Progenitor cell of endocrine pancreas (in vitro differentiated cells): ENCODE results near the gene LOC128125822.

Source experiments
- DNase-seq: peaks from one replicate; pipeline ENCODE4 v3.0.0; 2021; ENCODE audit warnings: low spot score; ENCODE audit not compliant: unreplicated experiment
- H3K27ac Mint-ChIP-seq: 2 replicates; pipeline ENCODE4 v1.8.0; 2021; ENCODE audit warnings: mild to moderate bottlenecking, moderate library complexity, mixed read lengths
- H3K27me3 Mint-ChIP-seq: 2 replicates; pipeline ENCODE4 v1.8.0; 2021; ENCODE audit warnings: mixed read lengths
- H3K36me3 Mint-ChIP-seq: 2 replicates; pipeline ENCODE4 v1.8.0; 2022; ENCODE audit warnings: mixed read lengths; ENCODE audit not compliant: insufficient read depth
- H3K4me1 Mint-ChIP-seq: 2 replicates; pipeline ENCODE4 v1.8.0; 2021; ENCODE audit warnings: low read depth, mixed read lengths
- H3K4me3 Mint-ChIP-seq: 2 replicates; pipeline ENCODE4 v1.8.0; 2021; ENCODE audit warnings: low read depth, mild to moderate bottlenecking, moderate library complexity, mixed read lengths
- H3K9me3 Mint-ChIP-seq: 2 replicates; pipeline ENCODE4 v1.8.0; 2021; ENCODE audit warnings: low read depth, mixed read lengths
- CTCF ChIP-seq: fragments of 200-600 bp; sonication (generic); IDR thresholded peaks from one replicate; pipeline ENCODE4 v1.5.0; 2021; ENCODE audit warnings: antibody characterized with exemption, mild to moderate bottlenecking; ENCODE audit not compliant: unreplicated experiment

The LOC128125822 gene

GRCh38 chr6:63571361-63572043, 778 bp upstream of the LOC128125822 start:
- TF ChIP-seq CTCF: no peak
- H3K9me3 Mint-ChIP-seq: peaks cover 3% of the 10 kb centered on the region
- H3K27me3 Mint-ChIP-seq: no peaks in the 10 kb centered on the region
- peak overlapping the region; percentile 99 for H3K27ac Mint-ChIP-seq
- peaks cover 45% of the 10 kb centered on the region for H3K4me1 Mint-ChIP-seq
- H3K4me3 Mint-ChIP-seq: peak overlapping the region; percentile 91
- H3K36me3 Mint-ChIP-seq: peaks cover 5% of the 10 kb centered on the region
- DNase-seq: no peak

GRCh38 chr6:63572747-63573075, 431 bp downstream of the LOC128125822 start:
- no peak for TF ChIP-seq CTCF
- H3K4me3 Mint-ChIP-seq: peak overlapping the region; percentile 91
- peak overlapping the region; percentile 99 for H3K27ac Mint-ChIP-seq
- DNase-seq: no peak
- H3K27me3 Mint-ChIP-seq: no peaks in the 10 kb centered on the region
- H3K9me3 Mint-ChIP-seq: no peaks in the 10 kb centered on the region
- H3K36me3 Mint-ChIP-seq: peaks cover 10% of the 10 kb centered on the region
- H3K4me1 Mint-ChIP-seq: peaks cover 43% of the 10 kb centered on the region

- H3K4me1 Mint-ChIP-seq: peaks cover 40% of the 10 kb centered on the region
- H3K4me3 Mint-ChIP-seq: peak overlapping the region; percentile 91
- no peak for TF ChIP-seq CTCF
- H3K27me3 Mint-ChIP-seq: no peaks in the 10 kb centered on the region
- no peaks in the 10 kb centered on the region for H3K9me3 Mint-ChIP-seq
- peak; percentile 60 for DNase-seq
- peaks cover 10% of the 10 kb centered on the region for H3K36me3 Mint-ChIP-seq
- H3K27ac Mint-ChIP-seq: peak overlapping the region; percentile 98
Measured at GRCh38 chr6:63573076-63573898, 1.0 kb downstream of the LOC128125822 start.

- Mint-ChIP-seq H3K9me3 (no peaks in the 10 kb centered on the region), H3K4me1 (peaks cover 40% of the 10 kb centered on the region), H3K27ac (peak overlapping the region; percentile 98), H3K27me3 (no peaks in the 10 kb centered on the region), H3K36me3 (peaks cover 10% of the 10 kb centered on the region), H3K4me3 (peak overlapping the region; percentile 91)
- TF ChIP-seq CTCF: peak; percentile 74
- DNase-seq: peak; percentile 20
Measured at GRCh38 chr6:63573899-63574553, 1.7 kb downstream of the LOC128125822 start.

- Mint-ChIP-seq H3K4me1 (peaks cover 40% of the 10 kb centered on the region), H3K4me3 (peak overlapping the region; percentile 91), H3K27me3 (no peaks in the 10 kb centered on the region), H3K27ac (peak overlapping the region; percentile 98), H3K36me3 (peaks cover 12% of the 10 kb centered on the region), H3K9me3 (no peaks in the 10 kb centered on the region)
- TF ChIP-seq CTCF: no peak
- DNase-seq: no peak
Measured at GRCh38 chr6:63574554-63574900, 2.2 kb downstream of the LOC128125822 start.
